NCI-H187 (cell line): ENCODE results near the gene ACY1.

Experiments
- DNase-seq, 2 experiments: peaks; one replicate each; lab custom pipeline; 2025; lab: John Stamatoyannopoulos, UW

The ACY1 gene

GRCh38 chr3:51963951-51964451 lies 19.3 kb upstream of the ACY1 start:
- no peak for DNase-seq

DNA sequence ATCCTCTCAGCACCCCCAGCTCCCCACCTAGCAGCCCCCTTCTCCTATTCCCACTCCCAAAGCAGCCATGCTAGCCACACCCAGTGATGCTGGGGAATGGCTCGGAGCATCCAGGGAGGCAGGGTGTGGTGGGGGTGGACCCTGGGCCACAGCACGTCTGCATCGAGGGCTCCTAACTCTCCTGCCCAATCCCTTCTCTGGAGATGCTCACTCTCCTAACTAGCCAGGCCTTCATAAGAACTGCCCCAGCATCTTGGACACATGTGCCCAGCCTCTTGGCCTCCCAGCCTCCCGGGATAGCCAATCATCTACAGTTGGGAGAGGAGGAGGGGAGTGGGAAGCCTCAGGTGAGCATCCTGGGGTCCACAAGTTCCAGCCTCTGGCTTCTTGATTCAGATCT lies 18.8 kb upstream of the ACY1 start:
- DNase-seq = no peak

- no peak for DNase-seq
These were observed 17.3 kb upstream of the ACY1 start for GRCh38 chr3:51966016-51966415.

- DNase-seq = no peak
These were observed 16.8 kb upstream of the ACY1 start for GRCh38 chr3:51966486-51966885.

GRCh38 chr3:51966922-51967383 lies 16.4 kb upstream of the ACY1 start:
- DNase-seq = no peak

DNA sequence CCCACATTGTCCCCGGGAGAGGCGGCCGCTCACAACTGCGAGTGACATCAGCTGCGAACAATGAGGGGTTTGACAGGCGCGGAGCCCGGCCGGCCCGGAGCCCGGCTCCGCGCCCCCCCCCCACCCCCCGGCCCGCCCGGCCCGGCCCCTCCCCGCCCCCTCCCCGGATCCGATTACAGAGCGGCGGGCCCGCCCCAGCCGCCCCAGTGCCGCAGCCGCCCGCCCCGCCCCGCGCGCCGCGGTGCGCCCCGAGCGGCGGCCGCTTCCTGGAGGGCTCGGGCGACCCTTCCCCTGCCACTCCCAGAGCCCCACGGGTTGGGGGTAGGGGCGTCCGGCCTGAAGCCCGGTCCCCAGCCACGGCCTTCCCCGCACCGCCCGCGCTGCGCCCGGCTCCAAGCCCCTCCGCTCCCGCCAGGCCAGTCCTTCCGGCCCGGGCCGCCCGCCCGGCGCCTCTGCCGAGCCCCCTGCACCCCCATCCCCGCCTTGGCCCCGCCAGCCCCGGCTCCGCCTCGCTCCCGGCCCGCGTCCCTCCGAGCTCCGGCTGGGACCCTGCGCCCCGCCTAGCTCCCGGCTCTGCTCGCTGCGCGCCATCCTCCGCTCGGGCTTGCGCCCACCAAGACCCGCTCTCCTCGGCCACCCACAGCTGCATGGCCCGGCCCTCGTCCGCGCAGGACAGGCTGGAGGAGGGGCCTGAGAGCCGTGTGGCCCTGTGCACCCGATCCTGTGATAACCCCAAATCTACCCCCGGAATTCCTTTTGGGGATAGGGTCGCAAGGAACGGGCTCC lies 15.8 kb upstream of the ACY1 start, which contains the start of gene PCBP4:
Gene PCBP4 (minus strand): TSS at position 71 of the 786 bp plus-strand sequence. CDS start 6,214 bp downstream, outside the sequence.
- DNase-seq = no peak

GRCh38 chr3:51968170-51968775 lies 15.1 kb upstream of the ACY1 start:
- DNase-seq = no peak

DNA sequence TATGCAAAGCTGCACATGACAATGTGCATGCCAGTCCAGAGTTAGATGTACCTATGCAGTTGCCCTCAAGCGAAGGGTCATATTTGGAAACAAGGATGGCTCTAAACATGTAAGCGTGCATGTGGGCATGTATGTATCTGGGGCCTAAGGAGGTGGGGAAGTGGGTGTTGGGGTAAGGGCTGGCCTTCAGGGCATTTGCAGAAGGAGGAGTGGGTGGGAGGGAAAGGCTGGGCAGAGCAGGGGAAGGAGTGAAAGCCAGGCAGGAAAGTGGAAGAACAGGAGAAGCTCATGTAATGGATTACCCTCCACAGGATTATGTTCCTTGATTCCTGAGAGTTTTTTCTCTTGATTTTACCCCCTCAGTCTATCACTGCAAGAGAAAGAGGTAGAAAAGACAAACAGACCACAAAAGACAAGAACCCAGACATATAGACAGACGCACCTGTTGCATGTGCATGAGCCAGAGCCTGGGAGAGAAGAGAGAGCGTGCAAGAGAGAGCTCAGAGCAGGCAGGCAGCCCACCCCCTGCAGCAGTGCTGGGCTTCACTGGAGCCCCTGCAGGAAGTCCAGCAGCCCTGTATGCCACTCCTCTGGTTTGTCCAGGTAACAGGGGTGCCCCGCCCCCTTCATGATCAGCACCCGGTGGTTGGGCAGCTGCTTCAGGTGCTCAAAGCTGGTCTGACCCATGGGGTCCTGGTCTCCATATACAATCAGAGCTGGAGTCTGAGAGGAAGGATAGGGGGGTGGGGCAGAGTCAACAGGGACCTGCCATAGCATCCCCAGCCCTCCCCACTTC lies 14.3 kb upstream of the ACY1 start:
- DNase-seq = no peak

- DNase-seq = no peak
These were observed 13.5 kb upstream of the ACY1 start for GRCh38 chr3:51969841-51970240.

- no peak for DNase-seq
These were observed 12.6 kb upstream of the ACY1 start for GRCh38 chr3:51970606-51971300.

DNA sequence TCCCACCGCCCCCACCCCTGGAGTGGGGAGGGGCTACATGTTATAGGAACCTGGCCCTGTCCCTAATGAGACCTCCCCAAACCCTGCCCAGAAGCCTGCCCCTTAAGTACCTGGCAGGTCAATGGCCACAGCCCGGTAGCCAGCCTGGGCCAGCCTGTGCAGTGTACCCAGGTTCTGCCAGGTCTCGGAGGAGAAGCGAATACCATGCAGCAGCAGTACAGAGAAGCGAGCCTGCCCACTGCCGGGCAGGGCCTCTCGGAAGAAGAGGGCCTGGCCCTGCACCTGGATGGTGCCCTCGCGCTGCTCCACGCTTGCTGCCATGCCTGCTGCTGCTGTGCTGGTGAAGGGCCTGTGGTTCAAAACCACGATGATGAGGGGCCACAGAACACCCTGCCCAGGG lies 12.0 kb upstream of the ACY1 start:
- DNase-seq = no peak

DNA sequence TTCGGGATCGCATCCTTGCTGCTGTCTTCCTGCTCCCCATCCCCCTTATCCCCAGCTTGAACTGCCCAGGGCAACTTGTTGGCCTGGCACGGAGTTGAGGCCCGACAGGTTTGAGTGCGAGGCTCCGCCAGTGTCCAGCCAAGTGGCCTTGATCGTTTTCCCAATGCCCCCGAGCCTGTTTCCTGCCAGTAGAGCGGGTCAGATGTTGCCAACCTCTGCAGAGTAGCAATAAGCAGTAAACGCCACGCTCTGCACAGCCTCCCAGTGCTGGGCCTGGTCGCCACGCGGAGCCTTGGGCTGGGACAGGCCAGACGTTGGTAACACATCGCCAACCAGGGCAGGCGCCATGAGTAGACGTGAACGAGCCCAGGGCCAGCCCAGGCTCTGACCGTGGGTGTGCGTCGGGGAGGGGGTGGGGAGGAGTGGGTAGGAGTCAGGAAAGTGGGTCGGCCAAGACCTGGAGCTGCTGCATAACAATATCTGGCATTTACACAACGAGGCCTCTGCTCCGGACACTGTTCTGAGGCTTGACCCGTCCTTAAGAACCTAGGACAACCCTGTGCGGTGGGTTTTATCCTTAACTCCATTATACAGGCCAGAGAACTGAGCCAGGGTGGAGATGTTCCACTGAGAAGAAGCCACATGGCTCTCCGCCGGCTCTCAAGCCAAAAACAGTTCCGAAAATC lies 8.9 kb upstream of the ACY1 start:
- DNase-seq = no peak

GRCh38 chr3:51974963-51975851 lies 8.1 kb upstream of the ACY1 start, which contains the start of gene ABHD14A:
ABHD14A (plus strand) TSS chr3:51975064; CDS start chr3:51975136, 72 bp downstream.
- no peak for DNase-seq

GRCh38 chr3:51975852-51976549 lies 7.3 kb upstream of the ACY1 start:
- DNase-seq = no peak

DNA sequence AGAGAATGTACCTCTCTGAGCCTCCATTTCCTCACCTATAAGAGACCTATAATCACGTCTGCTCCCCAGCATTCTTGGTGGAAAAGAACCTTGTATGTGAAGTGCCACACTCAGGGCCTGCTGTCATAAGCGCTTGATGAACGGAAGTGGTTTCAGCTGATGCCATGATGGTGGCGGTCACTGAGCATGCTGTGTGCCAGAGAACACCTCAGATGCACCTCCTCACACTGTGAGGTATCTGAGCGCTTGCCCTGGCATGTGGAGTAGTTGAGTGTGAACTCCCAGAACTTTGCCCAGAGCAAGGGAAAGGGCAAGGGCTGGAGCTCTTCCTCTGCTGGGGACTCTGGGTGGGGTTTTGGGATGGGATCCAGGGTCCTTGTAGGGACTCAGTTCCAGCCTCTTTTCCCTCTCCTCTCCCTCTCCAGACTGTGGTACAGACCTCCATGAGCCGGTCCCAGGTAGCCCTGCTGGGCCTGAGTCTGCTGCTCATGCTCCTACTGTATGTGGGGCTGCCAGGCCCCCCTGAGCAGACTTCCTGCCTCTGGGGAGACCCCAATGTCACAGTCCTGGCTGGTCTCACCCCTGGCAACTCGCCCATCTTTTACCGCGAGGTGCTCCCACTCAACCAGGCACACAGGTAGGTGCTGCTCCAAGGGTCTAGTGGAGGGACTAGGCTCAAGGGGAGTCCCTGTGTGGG lies 5.7 kb upstream of the ACY1 start:
- no peak for DNase-seq

DNA sequence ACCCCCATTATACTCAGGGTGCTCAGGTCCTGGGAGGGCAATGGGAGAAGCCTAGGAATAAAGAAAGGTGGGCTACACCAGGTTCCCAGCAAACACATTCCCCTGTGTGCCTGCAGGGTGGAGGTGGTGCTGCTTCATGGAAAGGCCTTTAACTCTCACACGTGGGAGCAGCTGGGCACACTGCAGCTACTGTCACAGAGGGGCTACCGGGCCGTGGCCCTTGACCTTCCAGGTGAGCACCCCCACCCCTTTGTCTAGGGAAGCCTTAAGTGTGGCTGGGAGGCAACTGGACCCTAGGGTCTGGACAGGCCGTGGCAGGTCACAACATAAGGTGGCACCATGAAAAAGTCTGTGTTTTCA lies 5.2 kb upstream of the ACY1 start:
- DNase-seq = no peak

DNA sequence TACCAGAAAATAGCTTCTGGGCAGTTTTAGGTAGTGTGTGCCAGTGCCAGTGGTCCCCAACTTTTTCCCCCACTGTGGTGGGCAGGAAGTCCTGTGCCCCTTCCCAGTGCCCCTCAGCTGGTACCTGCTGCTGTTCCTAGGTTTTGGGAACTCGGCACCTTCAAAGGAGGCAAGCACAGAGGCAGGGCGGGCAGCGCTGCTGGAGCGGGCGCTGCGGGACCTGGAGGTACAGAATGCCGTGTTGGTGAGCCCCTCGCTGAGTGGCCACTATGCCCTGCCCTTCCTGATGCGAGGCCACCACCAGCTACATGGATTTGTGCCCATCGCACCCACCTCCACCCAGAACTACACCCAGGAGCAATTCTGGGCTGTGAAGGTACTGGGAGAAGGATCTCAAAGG lies 3.1 kb upstream of the ACY1 start:
- no peak for DNase-seq

DNA sequence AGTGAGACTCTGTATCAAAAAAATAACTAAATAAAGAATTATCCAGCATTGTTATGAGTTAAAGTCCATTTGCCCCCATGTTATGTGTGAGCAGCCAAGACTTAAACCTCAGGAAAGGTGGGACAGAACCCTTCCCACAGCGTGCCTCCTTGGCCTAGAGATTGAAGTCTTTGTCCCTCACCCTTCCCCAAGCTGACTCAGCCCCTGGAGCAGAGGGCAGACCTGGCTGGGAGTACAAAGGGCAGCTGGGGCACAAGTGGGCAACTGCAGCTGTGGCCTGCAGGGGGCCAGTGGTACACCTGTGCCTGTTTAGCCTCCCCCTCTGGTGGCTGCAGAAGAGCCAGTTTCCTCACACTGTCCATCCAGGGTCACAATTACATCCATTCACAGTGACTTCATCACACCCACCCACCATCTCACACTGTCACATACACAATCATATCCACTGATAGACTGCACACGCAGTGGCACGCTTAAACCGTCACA lies 940 bp upstream of the ACY1 start:
- DNase-seq = no peak
